Ascending aorta (tissue), 2 donors: ENCODE results near the gene EDNRA. TPM values are rescaled to one million over a fixed set of nuclear protein-coding genes. Genes with fewer than 3 reads are reported as not detected.
A peak's percentile ranks its signal among the peaks of the same experiment; 100 is the strongest.

Experiments used
- DNase-seq, 2 donors: peaks; one replicate each; pipeline ENCODE4 v3.0.0-alpha.2; 2019; ENCODE audit warnings: low spot score in 2 of 2
- H3K27ac ChIP-seq, 2 donors: fragments of 200-600 bp; sonication (generic); one replicate each; pipeline ENCODE4 v1.5.1; 2016 to 2017; ENCODE audit warnings: mild to moderate bottlenecking in 1 of 2
- H3K27me3 ChIP-seq: fragments of 200-600 bp; sonication (generic); one replicate; pipeline ENCODE4 v1.5.1; 2017
- H3K36me3 ChIP-seq, 2 donors: fragments of 200-600 bp; sonication (generic); one replicate each; pipeline ENCODE4 v1.5.1; 2016
- H3K4me1 ChIP-seq, 2 donors: fragments of 200-600 bp; sonication (generic); one replicate each; pipeline ENCODE4 v1.5.1; 2016 to 2017; ENCODE audit warnings: mild to moderate bottlenecking in 1 of 2
- H3K4me3 ChIP-seq, 2 donors: fragments of 200-600 bp; sonication (generic); one replicate each; pipeline ENCODE4 v1.5.1; 2016 to 2017; ENCODE audit warnings: mild to moderate bottlenecking in 1 of 2
- H3K9me3 ChIP-seq, 2 donors: fragments of 200-600 bp; sonication (generic); one replicate each; pipeline ENCODE4 v1.5.1; 2016
- intact Hi-C: fragments of 100-400 bp; cut with DNase I; formaldehyde crosslinking; loops from one replicate; pipeline ENCODE4 v1.15.1; 2023
- total RNA-seq: library from RNA; depleted of rRNA; stranded (reverse); fragments of >200 nt; gene quantifications from one replicate; pipeline ENCODE4 v1.1.0, GENCODE V29; 2016
- TF ChIP-seq, protein P1 (sequence below), 3 experiments: fragments of 200-600 bp in 2 of 3; fragments of 450-650 bp in 1 of 3; sonication (generic) in 2 of 3; IDR thresholded peaks; one replicate each; pipeline ENCODE4 v1.5.1; 2016 to 2019; ENCODE audit warnings: antibody characterized with exemption in 3 of 3, mild to moderate bottlenecking in 1 of 3, moderate library complexity in 1 of 3

Gene EDNRA
- total RNA-seq, 1 donor from 2014 or later = 31.4 TPM

DNA sequence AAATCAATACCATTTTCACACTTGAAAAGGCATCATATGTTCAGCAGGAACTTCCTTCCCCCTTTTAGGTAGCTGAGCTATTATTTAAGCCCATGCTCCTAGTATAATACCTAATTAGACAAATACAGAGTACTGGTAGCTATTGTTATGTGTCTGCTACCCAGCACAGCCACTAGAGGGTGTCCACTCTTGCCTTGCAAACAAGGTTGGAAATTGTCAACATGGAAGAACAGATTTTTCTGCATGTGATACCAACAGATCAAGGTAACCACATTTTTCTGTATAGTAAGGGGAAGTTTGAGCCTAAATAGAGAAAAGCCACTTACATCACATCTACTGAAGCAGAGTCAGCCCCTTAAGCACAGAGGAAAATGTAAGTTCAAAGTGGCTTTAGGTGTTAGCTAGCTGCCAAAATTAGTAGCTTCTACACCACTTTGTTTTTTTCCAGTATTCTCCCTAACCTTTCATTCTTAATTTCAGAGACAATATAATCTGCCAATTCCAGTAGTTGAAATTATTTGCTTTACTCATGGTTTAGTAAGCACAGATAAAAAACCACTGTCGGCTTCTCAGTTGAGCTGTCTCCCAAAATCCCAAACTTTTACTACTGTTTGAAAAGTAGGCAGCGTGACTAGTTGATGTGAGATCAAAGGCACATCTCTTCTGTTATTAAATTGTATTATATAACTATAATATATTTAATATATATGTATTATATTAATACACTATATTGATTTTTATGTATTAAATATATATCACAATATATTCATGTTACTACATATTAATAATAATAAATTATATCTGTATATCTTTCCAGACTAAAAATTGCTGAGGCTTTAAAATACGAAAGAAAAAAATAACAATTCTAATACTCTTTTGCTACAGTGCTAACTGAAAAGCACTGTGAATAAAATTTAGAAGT lies 38.2 kb downstream of the EDNRA start:
- DNase-seq = no peak
- TF ChIP-seq, protein P1, sequence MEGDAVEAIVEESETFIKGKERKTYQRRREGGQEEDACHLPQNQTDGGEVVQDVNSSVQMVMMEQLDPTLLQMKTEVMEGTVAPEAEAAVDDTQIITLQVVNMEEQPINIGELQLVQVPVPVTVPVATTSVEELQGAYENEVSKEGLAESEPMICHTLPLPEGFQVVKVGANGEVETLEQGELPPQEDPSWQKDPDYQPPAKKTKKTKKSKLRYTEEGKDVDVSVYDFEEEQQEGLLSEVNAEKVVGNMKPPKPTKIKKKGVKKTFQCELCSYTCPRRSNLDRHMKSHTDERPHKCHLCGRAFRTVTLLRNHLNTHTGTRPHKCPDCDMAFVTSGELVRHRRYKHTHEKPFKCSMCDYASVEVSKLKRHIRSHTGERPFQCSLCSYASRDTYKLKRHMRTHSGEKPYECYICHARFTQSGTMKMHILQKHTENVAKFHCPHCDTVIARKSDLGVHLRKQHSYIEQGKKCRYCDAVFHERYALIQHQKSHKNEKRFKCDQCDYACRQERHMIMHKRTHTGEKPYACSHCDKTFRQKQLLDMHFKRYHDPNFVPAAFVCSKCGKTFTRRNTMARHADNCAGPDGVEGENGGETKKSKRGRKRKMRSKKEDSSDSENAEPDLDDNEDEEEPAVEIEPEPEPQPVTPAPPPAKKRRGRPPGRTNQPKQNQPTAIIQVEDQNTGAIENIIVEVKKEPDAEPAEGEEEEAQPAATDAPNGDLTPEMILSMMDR (IDR thresholded peaks at IDR 0.05) = peak; percentile 43 to 79 (median 77)

GRCh38 chr4:147524601-147525000 lies 43.7 kb downstream of the EDNRA start:
- no peaks in the 10 kb centered on the region for H3K36me3 ChIP-seq
- no peaks in the 10 kb centered on the region for H3K4me1 ChIP-seq
- H3K4me3 ChIP-seq = no peak overlapping the region
- TF ChIP-seq, protein P1 (IDR thresholded peaks at IDR 0.05) = no peak
- H3K27ac ChIP-seq = no peak overlapping the region
- H3K9me3 ChIP-seq = no peaks in the 10 kb centered on the region
- intact Hi-C loops = no loop called here
- no peaks in the 10 kb centered on the region for H3K27me3 ChIP-seq
- DNase-seq = no peak

More for the DNA sequence above, 38.2 kb downstream of the EDNRA start:
- Histone ChIP-seq H3K9me3 (no peaks in the 10 kb centered on the region), H3K4me1 (peaks cover 0 to 3% of the 10 kb centered on the region in 2 donors), H3K36me3 (no peaks in the 10 kb centered on the region), H3K27ac (no peak overlapping the region), H3K27me3 (no peaks in the 10 kb centered on the region), H3K4me3 (no peak overlapping the region)
- intact Hi-C loops = loop anchor here (2.0 kb wide), 2 partner anchors 72 to 358 kb away; no protein-coding TSS in a partner anchor

DNA sequence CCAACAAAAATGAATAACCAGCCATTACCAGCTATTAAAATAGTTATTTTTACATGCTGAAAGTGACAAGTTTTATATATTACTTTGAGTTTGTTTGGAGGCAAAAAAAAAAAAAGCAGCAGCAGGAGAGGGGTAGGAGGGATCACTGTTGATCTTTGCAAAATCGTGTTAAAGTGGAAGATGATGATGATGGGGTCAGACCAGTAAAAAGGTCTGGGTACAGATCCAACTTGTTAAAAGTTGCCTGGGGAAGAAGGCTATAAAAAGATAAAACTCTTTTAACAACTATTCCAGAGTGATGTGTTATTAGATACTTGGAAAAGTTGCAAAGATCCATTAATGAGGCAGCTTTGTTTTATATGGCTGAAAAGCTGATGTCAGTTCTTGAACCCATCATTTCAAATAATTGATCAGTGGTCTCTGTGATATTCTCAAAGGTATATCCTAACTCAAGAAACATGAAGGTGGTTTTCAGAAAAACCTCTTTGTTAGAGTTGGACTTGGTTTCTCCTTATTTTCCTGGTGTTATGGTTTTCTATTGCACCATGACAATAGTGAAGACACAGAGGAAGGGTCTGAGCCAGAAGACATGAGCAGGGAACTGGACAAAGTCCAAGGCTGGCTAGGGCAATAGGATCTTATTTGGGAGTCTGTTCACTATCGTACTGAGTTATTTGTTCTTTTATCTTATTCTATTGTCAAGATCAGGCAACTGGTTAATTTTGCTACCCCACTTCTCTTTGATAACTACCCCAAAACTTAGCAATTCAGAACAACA lies 44.8 kb downstream of the EDNRA start:
- TF ChIP-seq, protein P1 (IDR thresholded peaks at IDR 0.05) = no peak
- DNase-seq = no peak
- Histone ChIP-seq H3K27me3 (no peaks in the 10 kb centered on the region), H3K9me3 (no peaks in the 10 kb centered on the region), H3K36me3 (no peaks in the 10 kb centered on the region), H3K27ac (no peak overlapping the region), H3K4me3 (no peak overlapping the region), H3K4me1 (no peaks in the 10 kb centered on the region)
- intact Hi-C loops = loop anchor here (5.0 kb wide), 1 partner anchor 47 kb away; no protein-coding TSS in a partner anchor

GRCh38 chr4:147526272-147526654 lies 45.4 kb downstream of the EDNRA start:
- Histone ChIP-seq H3K36me3 (no peaks in the 10 kb centered on the region), H3K27ac (no peak overlapping the region), H3K4me1 (no peaks in the 10 kb centered on the region), H3K4me3 (no peak overlapping the region), H3K27me3 (no peaks in the 10 kb centered on the region), H3K9me3 (no peaks in the 10 kb centered on the region)
- intact Hi-C loops = loop anchor here (5.0 kb wide), 1 partner anchor 46 kb away; no protein-coding TSS in a partner anchor
- TF ChIP-seq, protein P1 (IDR thresholded peaks at IDR 0.05) = no peak
- no peak for DNase-seq

DNA sequence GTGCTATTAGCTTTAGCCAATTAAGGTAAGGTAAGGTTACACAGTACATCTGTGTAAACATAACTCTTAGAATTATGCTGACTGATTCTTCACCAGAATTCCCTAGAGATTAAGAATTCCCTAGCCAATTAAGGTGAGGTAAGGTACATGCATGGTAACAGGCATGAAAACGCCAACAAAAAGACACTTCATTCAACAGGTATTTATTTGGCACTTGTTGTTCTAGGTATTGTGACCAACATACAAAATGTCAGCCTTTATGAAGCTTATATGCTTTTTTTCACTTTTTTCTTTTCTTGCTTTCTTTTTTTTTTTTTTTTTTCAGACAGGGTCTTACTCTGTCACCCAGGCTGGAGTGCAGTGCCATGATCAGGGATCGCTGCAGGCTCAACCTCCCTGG lies 47.2 kb downstream of the EDNRA start:
- TF ChIP-seq, protein P1 (IDR thresholded peaks at IDR 0.05) = no peak
- no peaks in the 10 kb centered on the region for H3K9me3 ChIP-seq
- no peaks in the 10 kb centered on the region for H3K36me3 ChIP-seq
- H3K4me1 ChIP-seq = no peaks in the 10 kb centered on the region
- intact Hi-C loops = loop anchor here (5.0 kb wide), 1 partner anchor 44 kb away; no protein-coding TSS in a partner anchor
- no peak overlapping the region for H3K4me3 ChIP-seq
- no peak overlapping the region for H3K27ac ChIP-seq
- H3K27me3 ChIP-seq = no peaks in the 10 kb centered on the region
- no peak for DNase-seq
